CD14-positive monocyte (primary cell): ENCODE results near the gene NDST1. TPM values are rescaled to one million over a fixed set of nuclear protein-coding genes. Genes with fewer than 3 reads are reported as not detected.
A peak's percentile ranks its signal among the peaks of the same experiment; 100 is the strongest.

ENCODE experiments used
- DNase-seq, 3 donors: peaks; one replicate each; pipeline ENCODE4 v3.0.0-alpha.2; 2011 to 2022
- H2AFZ ChIP-seq: 2 replicates; pipeline ENCODE4 v1.6.0; 2012; ENCODE audit warnings: mild to moderate bottlenecking, low read depth, low read length, inconsistent platforms; ENCODE audit not compliant: insufficient read depth, poor library complexity, severe bottlenecking
- H3K27ac ChIP-seq, 2 donors: 1 replicate in 1 of 2; 2 replicates in 1 of 2; pipeline ENCODE4 v1.5.1; 2012 to 2013; ENCODE audit warnings: low read length in 2 of 2, control low read depth in 1 of 2, inconsistent platforms in 1 of 2, low read depth in 1 of 2, mild to moderate bottlenecking in 1 of 2
- H3K27me3 ChIP-seq, 2 donors: one replicate each; pipeline versions ENCODE4 v1.6.0 to v1.6.1; 2011 to 2013; ENCODE audit warnings: low read length in 2 of 2; ENCODE audit not compliant: control insufficient read depth in 2 of 2, insufficient read depth in 2 of 2
- H3K36me3 ChIP-seq, 2 donors: replicated peaks in 1 of 2; 1 replicate in 1 of 2; 2 replicates in 1 of 2; pipeline versions ENCODE4 v1.5.1 to v1.6.1; 2012 to 2013; ENCODE audit warnings: low read length in 2 of 2, control low read depth in 1 of 2, inconsistent platforms in 1 of 2, mild to moderate bottlenecking in 1 of 2; ENCODE audit not compliant: insufficient read depth in 2 of 2, control insufficient read depth in 1 of 2
- H3K4me1 ChIP-seq, 2 donors: 1 replicate in 1 of 2; 2 replicates in 1 of 2; pipeline versions ENCODE4 v1.5.1 to v1.6.1; 2012 to 2013; ENCODE audit warnings: low read length in 2 of 2, control low read depth in 1 of 2, inconsistent platforms in 1 of 2, mild to moderate bottlenecking in 1 of 2, moderate library complexity in 1 of 2; ENCODE audit not compliant: insufficient read depth in 2 of 2, control insufficient read depth in 1 of 2
- H3K4me2 ChIP-seq: replicated peaks from 2 replicates; pipeline ENCODE3; 2012; ENCODE audit warnings: low read length, moderate library complexity, mild to moderate bottlenecking; ENCODE audit not compliant: poor library complexity, severe bottlenecking; ENCODE audit errors: extremely low read depth
- H3K4me3 ChIP-seq, 3 experiments: fragments of 200-600 bp in 1 of 3; sonication (generic) in 1 of 3; replicated peaks in 1 of 3; 1 replicate in 2 of 3; 2 replicates in 1 of 3; pipeline ENCODE4 v1.5.1; 2011 to 2013; ENCODE audit warnings: low read length in 3 of 3, mild to moderate bottlenecking in 3 of 3, control low read depth in 2 of 3, low read depth in 2 of 3, inconsistent platforms in 1 of 3, moderate library complexity in 1 of 3
- H3K79me2 ChIP-seq: 2 replicates; pipeline ENCODE4 v1.6.0; 2012; ENCODE audit warnings: mild to moderate bottlenecking, control low read depth, inconsistent platforms, low read length, moderate library complexity; ENCODE audit not compliant: insufficient read depth
- H3K9ac ChIP-seq: 2 replicates; pipeline ENCODE4 v1.6.0; 2017; ENCODE audit warnings: low read length, mild to moderate bottlenecking; ENCODE audit not compliant: insufficient read depth, poor library complexity, severe bottlenecking
- H3K9me3 ChIP-seq, 2 donors: replicated peaks in 1 of 2; 1 replicate in 1 of 2; 2 replicates in 1 of 2; pipeline versions ENCODE4 v1.5.1 to v1.6.1; 2012 to 2013; ENCODE audit warnings: low read length in 2 of 2, control low read depth in 1 of 2; ENCODE audit not compliant: control insufficient read depth in 1 of 2, insufficient read depth in 1 of 2
- H4K20me1 ChIP-seq: 2 replicates; pipeline ENCODE4 v1.6.0; 2012; ENCODE audit warnings: mild to moderate bottlenecking, low read length, control low read depth, moderate library complexity; ENCODE audit not compliant: insufficient read depth
- H3K27ac Mint-ChIP-seq, 7 donors: one replicate each; pipeline ENCODE4 v1.8.0; 2020; ENCODE audit warnings: mild to moderate bottlenecking in 7 of 7, mixed read lengths in 7 of 7, moderate library complexity in 6 of 7, inconsistent platforms in 2 of 7
- H3K27me3 Mint-ChIP-seq, 3 donors: one replicate each; pipeline ENCODE4 v1.8.0; 2021 to 2022; ENCODE audit warnings: low read depth in 3 of 3, mild to moderate bottlenecking in 3 of 3, mixed read lengths in 3 of 3, moderate library complexity in 3 of 3, inconsistent platforms in 1 of 3
- H3K36me3 Mint-ChIP-seq, 2 donors: one replicate each; pipeline ENCODE4 v1.8.0; 2020; ENCODE audit warnings: mixed read lengths in 2 of 2, inconsistent platforms in 1 of 2, mild to moderate bottlenecking in 1 of 2
- H3K4me1 Mint-ChIP-seq: one replicate; pipeline ENCODE4 v1.8.0; 2020; ENCODE audit warnings: mild to moderate bottlenecking, mixed read lengths
- H3K4me3 Mint-ChIP-seq, 2 donors: one replicate each; pipeline ENCODE4 v1.8.0; 2020; ENCODE audit warnings: mild to moderate bottlenecking in 2 of 2, mixed read lengths in 2 of 2, moderate library complexity in 1 of 2
- H3K9me3 Mint-ChIP-seq, 7 donors: one replicate each; pipeline ENCODE4 v1.8.0; 2020 to 2022; ENCODE audit warnings: mixed read lengths in 7 of 7, mild to moderate bottlenecking in 6 of 7, moderate library complexity in 6 of 7, inconsistent platforms in 2 of 7
- CTCF ChIP-seq: fragments of 200-600 bp; IDR thresholded peaks from one replicate; pipeline ENCODE4 v1.8.0; 2022; ENCODE audit warnings: antibody characterized with exemption, mild to moderate bottlenecking
- WGBS: methylation state at CpG from one replicate; pipeline ENCODE4 v1.1.5; 2013; ENCODE audit warnings: missing lambda C conversion rate; ENCODE audit not compliant: insufficient coverage; 5-methylcytosine and 5-hydroxymethylcytosine counted together
- intact Hi-C, 2 donors: fragments of 100-400 bp; cut with micrococcal nuclease; formaldehyde crosslinking; loops; one replicate each; pipeline versions ENCODE4 v1.15.0 to v1.15.1; 2023
- polyA plus RNA-seq, 3 donors: library from polyadenylated mRNA; depleted of rRNA in 1 of 3; unstranded in 2 of 3; stranded (reverse) in 1 of 3; fragments of 300-500 nt in 2 of 3; fragments of >200 nt in 1 of 3; fragmentation: Illumina TruSeq in 2 of 3; gene quantifications; 1 replicate in 2 of 3; 2 replicates in 1 of 3; pipeline ENCODE4 v1.2.3, GENCODE V29; 2012 to 2021

Gene NDST1
- polyA plus RNA-seq, 3 donors: 7.0 to 18.9 (median 7.5) TPM

GRCh38 chr5:150492621-150493020 lies 15.3 kb upstream of the NDST1 start:
- H3K79me2 ChIP-seq: peaks cover 84% of the 10 kb centered on the region

GRCh38 chr5:150496098-150496497 lies 11.8 kb upstream of the NDST1 start:
- no peak for TF ChIP-seq CTCF
- H3K9me3 Mint-ChIP-seq: no peaks in the 10 kb centered on the region
- no peak for DNase-seq
- H3K9ac ChIP-seq: no peak overlapping the region
- H3K4me1 ChIP-seq: peaks cover 23 to 28% of the 10 kb centered on the region in 2 donors
- H2AFZ ChIP-seq: no peak overlapping the region
- H3K4me2 ChIP-seq: no peak overlapping the region
- H3K27me3 ChIP-seq: no peaks in the 10 kb centered on the region
- H3K27me3 Mint-ChIP-seq: no peaks in the 10 kb centered on the region
- H4K20me1 ChIP-seq: peaks cover 84% of the 10 kb centered on the region
- peaks cover 29 to 56% of the 10 kb centered on the region in 2 donors for H3K36me3 ChIP-seq
- H3K4me3 Mint-ChIP-seq: no peak overlapping the region
- H3K4me1 Mint-ChIP-seq: peaks cover 75% of the 10 kb centered on the region
- H3K27ac Mint-ChIP-seq: peak overlapping the region in 4 of 7 donors; percentile 30 to 74 (median 62)
- peaks cover 93% of the 10 kb centered on the region for H3K79me2 ChIP-seq
- WGBS: 96% methylated on average over 3 of the region's 3 CpGs
- peaks cover 63 to 81% of the 10 kb centered on the region in 2 donors for H3K36me3 Mint-ChIP-seq
- intact Hi-C loops: no loop called here
- H3K9me3 ChIP-seq: no peaks in the 10 kb centered on the region
- H3K27ac ChIP-seq: peak overlapping the region in 1 of 2 donors; percentile 48
- no peak overlapping the region for H3K4me3 ChIP-seq

More at GRCh38 chr5:150492621-150493020, 15.3 kb upstream of the NDST1 start:
- Histone ChIP-seq H3K4me2 (no peak overlapping the region), H4K20me1 (peaks cover 67% of the 10 kb centered on the region), H2AFZ (no peak overlapping the region), H3K4me1 (peaks cover 53 to 57% of the 10 kb centered on the region in 2 donors), H3K27me3 (no peaks in the 10 kb centered on the region), H3K36me3 (peaks cover 13 to 35% of the 10 kb centered on the region in 2 donors), H3K4me3 (no peak overlapping the region), H3K9ac (no peak overlapping the region), H3K9me3 (no peaks in the 10 kb centered on the region), H3K27ac (no peak overlapping the region)
- DNase-seq: no peak
- intact Hi-C loops: loop anchor here in 1 of 2 donors (5.0 kb wide), 1 partner anchor 35 kb away; no protein-coding TSS in a partner anchor
- 100% methylated on average over 1 of the region's 6 CpGs for WGBS
- H3K36me3 Mint-ChIP-seq: peaks cover 40 to 57% of the 10 kb centered on the region in 2 donors
- H3K4me3 Mint-ChIP-seq: no peak overlapping the region
- peaks cover 0 to 3% (median 0%) of the 10 kb centered on the region in 3 donors for H3K27me3 Mint-ChIP-seq
- TF ChIP-seq CTCF: no peak
- H3K9me3 Mint-ChIP-seq: no peaks in the 10 kb centered on the region
- peak overlapping the region in 1 of 7 donors; percentile 97 for H3K27ac Mint-ChIP-seq
- peaks cover 77% of the 10 kb centered on the region for H3K4me1 Mint-ChIP-seq
